OCI-M2 (cell line): ENCODE data around the gene UFD1.

Experiments
- DNase-seq: peaks from one replicate; lab custom pipeline; 2025; ENCODE audit not compliant: unreplicated experiment; lab: John Stamatoyannopoulos, UW

The UFD1 gene

DNA sequence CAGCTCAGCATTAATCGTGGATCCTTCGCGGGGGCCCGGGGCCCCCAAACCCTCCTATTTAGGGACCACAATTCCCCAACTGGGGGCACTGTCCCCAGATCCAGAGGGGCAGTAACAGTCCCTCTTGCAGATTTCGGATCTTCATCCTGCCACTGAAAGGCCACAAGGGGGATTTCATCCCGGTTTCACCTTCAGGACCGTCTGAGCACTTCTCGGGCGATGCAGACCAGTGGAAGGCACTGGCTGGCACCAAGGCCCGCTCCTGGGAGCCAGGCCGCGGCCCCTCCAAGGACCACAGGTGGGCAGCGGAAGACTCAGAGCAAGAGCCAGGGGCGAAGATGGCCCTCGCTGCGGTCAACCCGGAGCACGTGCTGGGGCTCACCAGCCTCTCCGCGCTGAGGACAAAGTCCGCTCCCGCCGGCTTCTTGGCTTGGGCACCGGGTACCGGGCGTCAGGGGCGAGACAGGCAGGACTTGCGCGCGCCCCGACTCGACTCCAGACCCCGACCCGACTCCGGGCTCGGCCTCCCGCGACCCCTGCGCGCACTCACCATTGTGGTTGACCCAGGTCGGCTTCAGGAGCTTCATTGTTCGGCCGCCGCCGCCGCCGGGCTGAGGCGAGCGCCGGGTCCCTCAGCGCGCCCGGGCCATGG lies 48.0 kb downstream of the UFD1 start:
- DNase-seq: no peak

DNA sequence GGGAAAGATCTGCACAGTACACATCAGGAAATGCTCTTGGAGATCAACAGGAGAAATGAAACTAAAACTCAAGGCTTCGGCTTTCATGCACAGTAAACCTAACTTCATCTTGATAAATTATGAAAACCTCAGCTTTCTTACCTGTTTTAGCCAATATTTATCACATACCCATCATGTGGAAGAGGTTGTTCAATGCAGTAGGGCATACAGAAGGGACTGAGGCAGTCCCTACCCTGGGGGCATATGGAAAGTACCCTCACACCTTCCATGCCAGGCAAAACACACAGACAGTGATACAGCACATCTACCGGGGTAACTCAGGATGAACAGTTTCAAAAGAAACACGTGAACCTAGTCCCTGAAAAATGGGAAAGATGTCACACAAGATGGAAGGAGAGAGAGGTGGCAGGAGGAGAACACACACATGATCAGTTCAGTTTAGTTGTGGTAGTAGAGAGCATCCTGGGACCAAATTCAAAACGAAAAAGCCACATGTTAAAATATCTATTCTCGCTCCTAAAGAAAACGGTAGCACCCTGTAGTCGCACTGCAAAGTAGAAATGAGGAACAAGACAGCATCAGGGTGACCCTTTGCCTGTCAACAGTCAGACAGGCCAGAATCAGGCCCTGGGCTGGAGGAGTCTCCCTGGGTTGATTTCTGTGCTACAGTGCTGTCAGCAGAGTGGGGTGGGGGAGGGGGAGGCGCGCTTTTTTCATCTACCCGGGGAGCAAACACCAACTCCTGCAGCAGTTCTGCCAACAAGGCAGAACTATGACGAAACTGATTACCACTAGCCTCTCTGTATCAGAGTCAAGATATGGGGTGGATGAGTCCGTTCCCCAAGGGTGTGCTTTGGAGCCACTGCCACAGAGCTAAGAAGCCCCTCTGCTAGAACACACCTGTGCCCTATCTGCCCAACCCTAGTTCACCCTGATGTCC lies 48.8 kb downstream of the UFD1 start:
- DNase-seq: no peak

DNA sequence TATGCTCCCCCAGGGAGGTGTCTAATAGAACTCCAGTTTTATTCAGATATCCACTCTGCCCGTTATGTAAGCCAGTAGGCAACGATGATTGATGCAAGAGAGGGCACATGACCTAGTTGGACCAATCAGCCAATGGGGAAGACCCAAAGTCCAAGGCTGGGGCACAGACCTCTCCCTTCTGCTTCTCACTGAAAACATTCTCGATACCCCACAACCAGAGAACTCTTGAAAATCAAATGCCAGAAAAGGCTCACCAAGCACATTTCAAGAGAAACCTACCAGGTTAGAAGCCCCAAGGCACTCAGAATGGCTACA lies 54.9 kb downstream of the UFD1 start:
- no peak for DNase-seq

GRCh38 chr22:19422440-19423301 lies 56.3 kb downstream of the UFD1 start:
- DNase-seq: no peak

DNA sequence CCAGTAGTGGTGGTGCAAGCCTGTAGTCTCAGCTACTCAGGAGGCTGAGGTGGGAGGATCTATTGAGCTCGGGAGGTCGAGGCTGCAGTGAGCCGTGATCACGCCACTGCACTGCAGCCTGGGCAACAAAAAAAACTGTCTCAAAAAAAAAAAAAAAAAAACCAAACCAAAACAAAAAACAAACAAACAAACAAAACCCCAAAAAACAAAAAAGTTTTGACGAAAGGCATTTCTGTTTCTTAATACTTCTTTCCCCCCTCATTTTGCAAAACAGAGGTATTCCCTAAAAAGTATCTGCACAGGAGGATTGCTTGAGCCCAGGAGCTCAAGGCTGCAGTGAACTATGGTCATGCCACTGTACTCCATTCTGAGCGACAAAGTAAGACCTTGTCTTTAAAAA lies 58.7 kb downstream of the UFD1 start:
- no peak for DNase-seq

- DNase-seq: no peak
Observed at GRCh38 chr22:19419464-19420178, 59.4 kb downstream of the UFD1 start.

- no peak for DNase-seq
Observed at GRCh38 chr22:19419086-19419463, 59.9 kb downstream of the UFD1 start.

- no peak for DNase-seq
Observed at GRCh38 chr22:19412923-19413322, 66.1 kb downstream of the UFD1 start.

DNA sequence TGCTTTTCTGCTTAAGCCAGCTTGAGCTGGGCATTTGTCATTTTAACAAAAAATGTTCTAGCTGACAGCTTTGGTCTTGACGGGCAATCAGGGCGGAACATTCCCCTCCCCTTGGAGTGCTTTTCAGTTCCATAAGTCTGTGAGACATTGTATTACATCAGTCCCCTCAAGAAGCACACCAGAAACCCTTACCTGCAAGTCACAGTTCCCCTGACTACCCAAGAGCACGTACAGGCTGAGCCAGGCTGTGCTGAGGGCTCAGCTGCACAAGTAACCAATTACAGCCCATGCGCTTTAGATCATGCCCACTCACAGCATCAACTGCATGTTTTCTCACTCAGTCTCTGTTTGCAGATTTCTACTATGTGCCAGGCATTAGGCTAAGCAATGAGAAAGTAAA lies 66.5 kb downstream of the UFD1 start:
- no peak for DNase-seq

GRCh38 chr22:19411690-19412045 lies 67.3 kb downstream of the UFD1 start:
- no peak for DNase-seq

DNA sequence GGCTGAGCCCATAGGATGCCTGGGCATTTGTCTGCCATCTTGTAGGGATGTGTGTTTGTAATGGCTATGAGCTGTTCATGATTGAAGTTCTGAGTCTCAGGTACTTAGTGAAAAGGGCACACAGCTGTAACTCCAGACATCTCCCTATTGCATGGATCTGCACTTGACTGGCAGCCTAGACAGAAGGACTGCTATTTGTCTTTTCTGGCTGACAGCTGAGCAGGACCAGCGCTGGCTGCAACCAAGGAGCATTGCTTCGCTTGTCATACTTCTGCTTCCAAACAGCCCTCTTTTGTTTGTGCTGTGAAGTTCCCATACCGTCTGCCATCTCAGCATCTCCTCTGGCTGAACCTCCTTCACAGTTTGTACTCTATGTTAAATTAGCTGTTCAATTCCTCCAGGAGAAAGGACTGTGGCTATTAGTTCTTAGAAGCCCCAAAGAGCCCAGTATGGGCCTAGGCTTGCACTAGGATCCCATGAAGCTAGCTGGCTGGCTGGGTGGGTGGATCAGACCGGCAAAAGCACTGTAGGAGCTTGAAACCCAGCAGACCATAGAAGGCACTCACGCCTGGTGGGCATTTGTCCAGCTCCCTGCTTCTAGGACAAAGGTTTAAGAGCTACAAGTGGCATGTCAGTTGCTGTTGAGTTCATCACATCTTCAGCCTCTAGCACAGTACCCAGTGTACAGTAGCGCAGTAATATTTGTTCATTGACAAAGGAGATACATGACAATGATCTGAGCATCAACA lies 67.9 kb downstream of the UFD1 start:
- no peak for DNase-seq

GRCh38 chr22:19407649-19408606 lies 71.1 kb downstream of the UFD1 start:
- DNase-seq: no peak

DNA sequence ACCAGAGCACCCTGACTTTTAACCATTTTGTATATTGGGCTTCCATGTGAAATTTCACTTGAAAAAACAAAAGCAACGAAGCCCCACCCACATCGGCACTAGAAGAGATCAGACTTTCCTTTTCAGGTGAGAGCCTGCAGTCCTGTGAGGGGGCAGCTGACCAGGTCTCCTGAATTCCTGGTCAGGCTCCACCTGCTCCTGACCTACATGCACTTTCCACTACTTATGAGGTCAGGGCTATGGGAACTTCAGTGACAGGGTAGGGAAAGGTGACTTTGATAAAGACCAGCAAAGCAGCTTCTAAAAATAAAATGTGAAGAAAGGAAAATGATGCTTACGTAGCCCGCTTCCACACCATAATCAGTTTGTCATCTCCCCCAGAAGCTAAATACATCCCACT lies 72.1 kb downstream of the UFD1 start:
- no peak for DNase-seq

- DNase-seq: no peak
Observed at GRCh38 chr22:19406281-19406811, 72.6 kb downstream of the UFD1 start.

DNA sequence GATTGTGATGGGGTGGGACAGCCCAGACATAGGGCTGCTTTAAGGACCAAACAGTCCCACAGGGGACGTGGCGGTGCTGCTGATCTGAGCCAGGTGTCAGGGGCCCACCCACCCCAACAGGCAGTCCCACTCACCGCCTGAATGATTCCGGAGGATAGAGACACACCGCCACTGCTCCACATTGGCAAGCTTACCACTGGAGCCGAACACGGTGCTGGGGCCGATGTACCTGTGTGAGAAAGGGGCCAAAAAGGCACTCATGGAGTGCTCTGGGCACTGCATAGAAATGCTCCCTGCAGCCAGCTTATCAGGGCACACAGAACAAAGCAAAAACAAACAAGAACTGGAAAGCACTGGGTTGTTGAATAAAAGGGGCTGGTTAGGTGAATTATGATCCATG lies 73.3 kb downstream of the UFD1 start:
- no peak for DNase-seq

- no peak for DNase-seq
Observed at GRCh38 chr22:19405133-19405532, 73.9 kb downstream of the UFD1 start.

DNA sequence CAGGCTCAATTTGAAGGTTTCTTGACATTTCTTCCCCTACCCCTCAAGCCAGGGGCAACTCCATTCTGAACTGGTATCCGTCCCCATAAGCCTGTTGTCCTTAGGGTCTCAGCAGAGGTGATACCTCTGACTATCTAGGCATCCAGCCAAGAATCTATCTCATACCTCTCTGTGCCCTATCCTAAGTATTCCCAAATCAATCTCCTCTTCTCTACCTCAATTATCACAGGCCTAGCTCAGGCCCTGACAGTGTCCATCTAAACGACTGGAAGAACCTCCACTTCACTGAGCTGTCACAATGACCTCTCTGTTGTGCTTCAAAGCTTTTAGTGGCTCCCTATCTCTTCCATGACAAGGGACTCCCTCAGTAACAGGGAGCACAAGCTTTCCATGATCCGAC lies 74.3 kb downstream of the UFD1 start:
- no peak for DNase-seq

GRCh38 chr22:19402642-19403191 lies 76.3 kb downstream of the UFD1 start:
- no peak for DNase-seq

DNA sequence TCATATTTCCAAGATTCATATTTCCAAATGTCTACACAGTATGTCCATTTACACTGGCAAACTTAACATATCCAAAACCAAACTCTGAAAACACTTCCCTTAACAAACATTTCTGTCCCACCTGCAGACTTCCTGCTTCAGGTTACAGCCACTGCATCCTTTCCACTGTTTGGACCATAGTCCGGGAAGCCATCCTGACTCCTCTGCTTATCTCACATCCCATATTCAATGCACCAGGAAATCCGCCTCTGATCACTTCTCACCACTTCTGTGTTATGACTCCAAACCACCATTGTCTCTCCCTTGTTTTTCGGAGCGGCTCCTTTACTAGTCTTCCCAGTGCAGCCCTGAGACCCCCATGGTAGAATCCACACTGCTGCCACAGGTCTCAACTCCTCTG lies 77.5 kb downstream of the UFD1 start:
- DNase-seq: no peak
